HG03196 (cell line): ENCODE measurements around the gene PYGB.

Source experiments
- ATAC-seq: cut with Tn5 transposase; IDR thresholded peaks from one replicate; pipeline ENCODE4 v1.9.1; 2021; ENCODE audit not compliant: unreplicated experiment

PYGB gene

DNA sequence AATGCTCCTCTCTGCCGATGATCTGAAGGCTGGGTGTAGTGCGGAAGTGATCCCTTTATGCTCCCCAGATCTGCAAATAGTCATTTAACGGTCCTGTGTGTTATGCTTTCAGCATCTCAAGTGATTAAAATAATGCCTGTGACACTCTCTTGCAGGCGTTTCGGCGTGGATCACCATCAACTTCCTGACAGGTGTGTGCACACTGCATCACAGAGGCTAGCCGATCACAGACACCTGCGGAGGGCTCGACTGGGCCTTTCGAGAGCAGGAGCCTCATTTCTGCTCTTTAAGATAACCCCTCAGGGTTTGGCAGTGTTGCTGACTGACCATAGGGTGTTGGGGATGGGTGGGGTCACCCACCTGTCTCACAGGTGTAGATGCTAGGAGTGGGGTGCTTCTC, 32.4 kb upstream of the PYGB start:
- no peak for ATAC-seq

- ATAC-seq, result no peak
Observed at GRCh38 chr20:25216199-25216945, 31.5 kb upstream of the PYGB start.

DNA sequence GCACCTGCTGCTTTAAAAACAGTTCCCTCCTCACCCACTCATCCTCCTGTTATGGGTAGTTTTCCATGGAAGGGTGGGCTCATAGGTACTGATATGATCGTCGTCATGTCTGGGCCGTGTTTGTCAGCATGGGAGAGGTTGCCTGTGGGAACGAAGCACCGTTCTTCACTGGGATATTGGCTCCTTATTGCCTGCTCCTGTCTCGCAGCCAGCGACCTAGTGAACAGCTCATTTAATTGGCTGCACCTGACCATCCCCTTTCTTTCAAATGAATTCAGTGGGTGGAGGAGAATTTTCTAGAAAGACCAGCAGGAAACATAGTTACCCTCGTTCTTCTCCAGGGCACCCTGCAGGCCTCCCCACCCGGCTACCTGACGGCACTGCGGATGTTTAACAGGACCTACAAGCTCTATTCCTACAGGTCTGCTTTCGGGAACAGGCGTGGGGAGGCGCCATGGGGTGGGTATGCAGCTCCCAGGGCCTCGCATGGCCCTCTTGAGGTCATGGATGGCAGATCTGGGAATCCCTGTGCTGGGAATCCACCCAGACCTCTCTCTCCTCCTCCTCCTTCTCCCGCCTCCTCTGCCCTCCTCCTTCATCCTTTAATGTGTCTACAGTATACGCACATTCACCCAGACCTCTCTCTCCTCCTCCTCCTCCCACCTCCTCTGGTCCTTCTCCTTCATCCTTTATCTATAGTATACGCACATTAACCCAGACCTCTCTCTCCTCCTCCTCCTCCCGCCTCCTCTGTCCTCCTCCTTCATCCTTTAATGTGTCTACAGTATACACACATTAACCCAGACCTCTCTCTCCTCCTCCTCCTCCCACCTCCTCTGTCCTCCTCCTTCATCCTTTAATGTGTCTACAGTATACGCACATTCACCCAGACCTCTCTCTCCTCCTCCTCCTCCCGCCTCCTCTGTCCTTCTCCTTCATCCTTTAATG, 30.4 kb upstream of the PYGB start:
- no peak for ATAC-seq

DNA sequence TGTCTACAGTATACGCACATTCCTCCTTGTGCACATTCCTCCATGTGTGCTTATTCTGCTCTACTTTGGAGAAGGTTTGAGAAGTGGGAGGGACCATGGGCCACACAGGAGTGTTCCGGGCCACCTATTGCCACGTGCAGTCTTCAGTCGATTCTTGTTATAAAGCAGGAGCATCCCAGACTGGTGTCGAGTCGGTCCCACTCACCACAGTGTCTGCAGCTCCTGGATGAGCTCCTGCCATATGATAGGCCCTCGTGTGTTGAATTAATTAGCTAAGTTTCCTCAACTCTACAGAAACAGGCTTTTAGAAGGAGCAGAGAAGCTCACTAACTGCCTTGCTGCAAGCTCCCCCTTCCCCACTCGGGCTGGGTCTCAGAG, 29.8 kb upstream of the PYGB start:
- ATAC-seq, result no peak

GRCh38 chr20:25218492-25218891, 29.4 kb upstream of the PYGB start:
- no peak for ATAC-seq

- ATAC-seq, result no peak
Observed at GRCh38 chr20:25219365-25219764, 28.5 kb upstream of the PYGB start.

GRCh38 chr20:25220021-25220730, 27.7 kb upstream of the PYGB start:
- no peak for ATAC-seq

GRCh38 chr20:25220810-25221591, 26.9 kb upstream of the PYGB start:
- no peak for ATAC-seq

DNA sequence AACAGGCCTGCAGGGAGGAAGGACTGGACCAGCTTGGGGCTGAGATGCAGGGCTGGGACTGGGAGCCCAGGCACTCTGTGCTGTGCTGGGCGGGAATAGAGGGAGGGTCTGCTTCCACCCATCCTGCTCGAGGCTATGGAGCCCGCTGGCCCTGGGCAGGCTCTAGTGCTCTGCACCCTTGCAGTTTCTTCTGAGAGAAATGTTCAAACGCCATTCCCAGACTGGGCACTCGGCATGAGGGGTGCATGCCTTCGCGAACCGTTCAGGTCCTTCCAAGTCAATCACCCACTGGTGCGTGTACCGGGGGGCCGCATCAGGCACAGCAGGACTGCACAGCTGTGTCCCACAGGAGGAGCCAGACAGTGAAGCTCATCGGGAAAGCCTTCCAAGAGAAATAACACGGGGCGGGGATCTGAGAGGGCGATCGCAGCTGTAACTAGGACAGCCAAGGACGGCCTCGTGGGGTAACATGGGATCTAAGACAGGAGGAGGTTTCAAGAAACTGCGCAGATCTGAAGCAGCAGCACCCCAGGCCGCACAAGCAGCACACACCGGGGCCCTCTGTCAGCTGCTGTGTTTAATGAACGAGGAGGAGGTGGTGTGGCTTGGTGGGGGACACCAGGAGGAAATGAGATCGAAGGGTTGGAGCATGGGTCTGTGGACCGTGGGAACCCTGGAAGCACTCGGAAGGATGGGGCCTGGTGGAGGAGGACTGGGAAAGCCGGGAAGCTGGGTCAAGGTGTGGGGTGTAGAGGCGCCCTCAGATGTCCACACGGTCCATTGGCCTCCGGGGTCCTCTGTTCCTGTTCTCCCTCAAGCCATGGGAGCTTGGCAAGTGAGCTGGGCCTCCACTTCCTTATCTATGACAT, 26.1 kb upstream of the PYGB start:
- no peak for ATAC-seq

GRCh38 chr20:25222461-25223178, 25.3 kb upstream of the PYGB start:
- no peak for ATAC-seq

DNA sequence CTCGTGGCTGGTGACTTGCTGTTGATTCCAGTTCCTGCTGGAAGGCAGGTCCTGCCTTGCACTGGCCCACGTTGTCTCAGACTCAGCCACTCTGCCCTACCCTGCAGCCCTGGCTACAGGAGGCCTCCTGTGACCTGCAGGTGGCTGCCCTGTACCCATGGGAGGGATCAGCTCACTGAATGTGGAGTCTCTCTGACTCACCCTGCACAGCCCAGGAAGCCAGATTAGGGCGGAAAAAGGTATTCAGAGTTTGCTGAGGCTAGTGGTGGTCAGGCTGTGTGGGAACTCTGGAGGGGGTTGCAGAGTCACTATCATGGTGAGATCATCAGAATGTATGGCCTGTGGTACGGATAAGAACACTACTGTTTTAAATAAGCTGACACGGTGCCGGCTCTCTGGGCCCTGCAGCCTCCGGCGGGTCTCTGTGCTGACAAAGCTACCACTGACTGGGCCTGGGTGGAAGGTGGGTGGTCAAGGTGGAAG, 24.7 kb upstream of the PYGB start:
- ATAC-seq, result no peak

GRCh38 chr20:25223765-25224720, 23.8 kb upstream of the PYGB start:
- ATAC-seq, result no peak

GRCh38 chr20:25224941-25225340, 22.9 kb upstream of the PYGB start:
- no peak for ATAC-seq

DNA sequence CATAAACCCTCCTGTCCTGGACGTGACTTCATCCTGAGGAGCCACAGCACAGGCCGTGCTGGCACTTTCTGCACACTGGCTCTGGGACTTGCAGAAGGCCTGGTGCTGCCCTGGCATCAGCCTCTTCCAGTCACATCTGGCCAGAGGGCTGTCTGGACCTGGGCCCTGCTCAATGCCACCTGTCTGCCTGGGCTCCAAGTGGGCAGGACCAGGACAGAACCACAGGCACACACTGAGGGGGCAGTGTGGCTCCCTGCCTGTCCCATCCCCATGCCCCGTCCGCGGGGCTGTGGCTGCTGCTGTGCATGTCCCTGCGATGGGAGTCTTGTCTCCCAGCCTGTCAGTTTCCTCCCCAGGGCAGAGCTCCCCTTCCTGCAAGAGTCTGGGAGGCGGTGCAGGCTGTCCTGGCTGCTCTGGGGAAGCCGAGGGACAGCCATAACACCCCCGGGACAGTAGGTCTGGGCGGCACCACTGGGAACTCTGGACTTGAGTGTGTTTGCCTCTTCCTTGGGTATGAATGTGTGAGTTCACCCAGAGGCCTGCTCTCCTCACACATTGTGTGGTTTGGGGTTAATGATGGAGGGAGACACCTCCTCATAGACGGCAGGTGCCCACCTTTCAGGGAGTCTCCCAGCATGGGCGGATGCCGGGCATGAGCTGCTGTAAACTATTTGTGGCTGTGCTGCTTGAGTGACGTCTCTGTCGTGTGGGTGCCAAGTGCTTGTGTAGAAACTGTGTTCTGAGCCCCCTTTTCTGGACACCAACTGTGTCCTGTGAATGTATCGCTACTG, 22.0 kb upstream of the PYGB start:
- ATAC-seq, result no peak

DNA sequence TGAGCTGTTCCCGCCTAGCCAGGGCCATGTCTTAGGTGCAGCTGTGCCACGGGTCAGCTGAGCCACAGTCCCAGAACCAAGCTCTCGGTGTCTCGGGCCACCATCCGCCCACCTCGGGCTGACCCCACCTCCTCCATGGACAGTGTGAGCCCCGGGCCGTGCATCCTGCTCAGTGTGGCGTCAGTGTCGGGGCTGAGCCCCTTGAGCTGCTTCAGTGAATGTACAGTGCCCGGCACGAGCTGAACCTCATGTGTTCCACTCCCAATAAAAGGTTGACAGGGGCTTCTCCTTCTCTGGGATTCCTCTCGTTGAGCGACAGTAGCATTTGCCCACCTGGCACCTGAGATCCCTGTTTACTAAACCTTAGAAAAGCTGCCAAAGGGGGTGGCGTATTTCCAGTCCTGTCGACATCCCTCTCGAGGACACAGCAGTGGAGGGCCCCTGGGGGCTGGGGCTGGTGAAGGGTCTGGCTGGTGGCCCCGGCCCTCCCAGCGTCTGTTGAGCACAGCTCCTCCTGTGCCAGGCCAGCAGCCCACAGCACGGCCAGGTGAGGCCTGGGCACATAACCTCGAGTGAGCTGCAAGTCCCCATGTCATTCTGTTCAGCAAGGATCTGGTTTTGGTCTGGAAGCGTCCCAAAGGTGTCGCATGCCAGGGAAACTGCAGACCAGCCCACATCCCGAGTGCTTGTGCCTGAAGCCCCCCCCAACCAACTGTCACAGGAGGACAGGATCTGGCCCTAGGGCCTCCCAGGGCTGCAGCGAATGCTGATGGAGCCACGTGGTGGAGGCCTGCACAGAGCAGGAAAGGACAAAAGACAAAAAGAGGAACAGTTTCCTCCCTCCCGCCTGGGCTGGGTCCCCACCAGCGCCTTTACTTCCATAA, 21.2 kb upstream of the PYGB start:
- no peak for ATAC-seq

GRCh38 chr20:25227317-25227831, 20.5 kb upstream of the PYGB start:
- ATAC-seq, result no peak
